ENCODE data around the gene POLR1H.

Gene POLR1H

GRCh38 chr6:30093951-30094661, 33.0 kb downstream of the POLR1H start:
- TF ChIP-seq CTCF (IDR thresholded peaks at IDR 0.05; ENCODE audit: low read depth, low read length): no peak
- H3K4me3 ChIP-seq (ENCODE audit: low read depth, low read length): no peak overlapping the region
- H3K9me3 ChIP-seq (ENCODE audit: severe bottlenecking): no peaks in the 10 kb centered on the region
- H3K27ac ChIP-seq: no peak overlapping the region
- peaks cover 98% of the 10 kb centered on the region for H3K27me3 ChIP-seq (ENCODE audit: insufficient read depth, low read depth, severe bottlenecking)
- H3K36me3 ChIP-seq: no peaks in the 10 kb centered on the region
- DNase-seq: no peak

DNA sequence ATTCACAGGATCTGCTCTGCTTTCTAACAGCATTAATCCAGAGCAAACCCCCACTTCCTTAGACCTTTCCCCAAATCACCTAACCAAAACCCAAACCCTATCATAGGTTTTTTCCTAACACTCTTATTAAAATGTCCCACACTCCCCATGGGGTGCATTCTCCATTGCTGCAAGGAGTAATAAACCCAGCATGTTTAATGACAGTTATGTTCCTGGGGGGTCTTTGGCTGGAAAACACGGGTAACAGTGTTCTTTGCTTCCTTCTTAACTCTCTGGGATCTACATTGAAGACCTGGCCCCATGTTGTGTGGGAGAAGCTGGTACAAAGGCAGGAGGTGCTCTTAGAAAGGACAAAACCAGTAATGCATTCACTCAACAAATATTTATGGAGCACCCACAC, 35.8 kb downstream of the POLR1H start:
- no peaks in the 10 kb centered on the region for H3K36me3 ChIP-seq
- DNase-seq: no peak
- H3K9me3 ChIP-seq (ENCODE audit: severe bottlenecking): no peaks in the 10 kb centered on the region
- TF ChIP-seq CTCF (IDR thresholded peaks at IDR 0.05; ENCODE audit: low read depth, low read length): no peak
- peaks cover 98% of the 10 kb centered on the region for H3K27me3 ChIP-seq (ENCODE audit: insufficient read depth, low read depth, severe bottlenecking)
- no peak overlapping the region for H3K4me3 ChIP-seq (ENCODE audit: low read depth, low read length)
- no peak overlapping the region for H3K27ac ChIP-seq

DNA sequence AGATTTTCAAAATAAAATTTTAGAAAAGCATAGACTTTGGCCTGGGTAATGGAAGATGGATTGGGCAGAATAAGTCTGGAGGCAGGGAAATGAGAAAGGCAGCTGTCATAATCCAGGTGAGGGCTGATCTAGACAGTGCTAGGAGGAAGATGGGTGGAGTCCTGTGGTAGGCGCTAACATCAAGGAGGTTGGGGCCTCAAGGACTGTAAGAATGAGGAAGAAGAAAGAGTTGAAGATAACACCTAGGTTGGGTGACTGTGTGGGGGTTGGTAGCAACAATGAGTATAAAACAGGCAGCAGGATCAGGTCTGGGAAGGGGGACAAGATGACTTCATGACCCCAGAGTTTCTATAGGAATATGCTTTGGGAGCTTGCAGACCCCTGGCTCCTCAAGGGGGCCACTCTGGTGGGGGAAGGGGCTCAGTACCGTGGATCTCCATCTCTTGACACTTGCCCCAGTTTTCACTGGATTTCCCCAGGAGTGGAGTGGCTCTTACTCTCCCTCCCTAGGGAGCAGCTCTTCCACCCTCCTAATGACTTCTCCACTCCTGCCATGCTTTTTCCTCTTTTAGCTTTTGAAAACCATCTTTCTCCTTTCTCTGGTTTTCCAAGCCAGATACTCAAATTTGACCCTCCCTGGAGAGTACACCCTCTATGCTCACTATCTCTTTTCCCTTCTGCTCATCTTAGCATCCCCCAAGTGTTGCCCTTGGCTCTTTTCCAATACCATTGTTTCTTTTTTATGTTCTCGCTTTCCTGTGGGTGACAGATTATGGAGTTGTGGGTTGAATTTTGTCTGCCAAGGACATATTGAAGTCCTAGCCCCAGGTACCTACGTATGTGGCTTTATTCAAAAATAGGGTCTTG, 37.1 kb downstream of the POLR1H start:
- DNase-seq: no peak
- no peak overlapping the region for H3K4me3 ChIP-seq (ENCODE audit: low read depth, low read length)
- H3K9me3 ChIP-seq (ENCODE audit: severe bottlenecking): no peaks in the 10 kb centered on the region
- H3K36me3 ChIP-seq: no peaks in the 10 kb centered on the region
- TF ChIP-seq CTCF (IDR thresholded peaks at IDR 0.05; ENCODE audit: low read depth, low read length): no peak
- peaks cover 96% of the 10 kb centered on the region for H3K27me3 ChIP-seq (ENCODE audit: insufficient read depth, low read depth, severe bottlenecking)
- no peak overlapping the region for H3K27ac ChIP-seq

GRCh38 chr6:30100154-30100553, 39.1 kb downstream of the POLR1H start:
- no peaks in the 10 kb centered on the region for H3K36me3 ChIP-seq
- no peak for DNase-seq
- H3K27ac ChIP-seq: no peak overlapping the region
- no peaks in the 10 kb centered on the region for H3K9me3 ChIP-seq (ENCODE audit: severe bottlenecking)
- no peak overlapping the region for H3K4me3 ChIP-seq (ENCODE audit: low read depth, low read length)
- peaks cover 96% of the 10 kb centered on the region for H3K27me3 ChIP-seq (ENCODE audit: insufficient read depth, low read depth, severe bottlenecking)
- TF ChIP-seq CTCF (IDR thresholded peaks at IDR 0.05; ENCODE audit: low read depth, low read length): no peak

- H3K4me3 ChIP-seq (ENCODE audit: low read depth, low read length): peak overlapping the region; percentile 2; the same call in 1 of the 2 replicates
Measured at GRCh38 chr6:30100585-30101443, 39.7 kb downstream of the POLR1H start.

More at GRCh38 chr6:30100585-30101443, 39.7 kb downstream of the POLR1H start:
- Histone ChIP-seq H3K36me3 (no peaks in the 10 kb centered on the region), H3K9me3 (ENCODE audit: severe bottlenecking) (no peaks in the 10 kb centered on the region), H3K27ac (no peak overlapping the region), H3K27me3 (ENCODE audit: insufficient read depth, low read depth, severe bottlenecking) (peaks cover 96% of the 10 kb centered on the region)
- TF ChIP-seq CTCF (IDR thresholded peaks at IDR 0.05; ENCODE audit: low read depth, low read length): 0 out of 2 replicates have a peak, but pooled peaks have one; percentile 15
- peak; percentile 27 for DNase-seq

Measured in WERI-Rb-1 (cell line).